Right renal cortex interstitium (tissue), 3 donors: ENCODE measurements around the gene KCNAB1. TPM values are rescaled to one million over a fixed set of nuclear protein-coding genes. Genes with fewer than 3 reads are reported as not detected.
"Not testable (repeated sequence)": the region's sequence is repeated elsewhere in the genome, so short reads cannot be mapped to it uniquely, and the experiment has no call there.

Source experiments
- DNase-seq, 3 donors: peaks; one replicate each; pipeline ENCODE4 v3.0.0-alpha.2; 2013; ENCODE audit warnings: low read depth in 3 of 3, low spot score in 2 of 3
- polyA plus RNA-seq, 3 donors: library from polyadenylated mRNA; unstranded; fragments of 120-200 nt; gene quantifications; one replicate each; pipeline ENCODE4 v1.2.1, GENCODE V29; 2013; ENCODE audit not compliant: insufficient read length in 3 of 3

The KCNAB1 gene
- polyA plus RNA-seq, 3 donors, result 2.9 to 3.7 (median 3.0) TPM

- no peak for DNase-seq
These were observed 137.9 kb downstream of the KCNAB1 start for GRCh38 chr3:156258301-156258700.

GRCh38 chr3:156259896-156260295 is 139.5 kb downstream of the KCNAB1 start:
- DNase-seq, result no peak

GRCh38 chr3:156260331-156260730 is 140.0 kb downstream of the KCNAB1 start:
- no peak for DNase-seq

GRCh38 chr3:156264771-156265170 is 144.4 kb downstream of the KCNAB1 start:
- no peak for DNase-seq

GRCh38 chr3:156271508-156271907 is 151.1 kb downstream of the KCNAB1 start:
- DNase-seq, result no peak

- no peak for DNase-seq
These were observed 151.8 kb downstream of the KCNAB1 start for GRCh38 chr3:156271995-156272719.

- DNase-seq, result no peak
These were observed 152.8 kb downstream of the KCNAB1 start for GRCh38 chr3:156273111-156273694.

- DNase-seq, result no peak
These were observed 154.4 kb downstream of the KCNAB1 start for GRCh38 chr3:156274791-156275190.

- DNase-seq, result not testable (repeated sequence)
These were observed 164.3 kb downstream of the KCNAB1 start for GRCh38 chr3:156284637-156285036.

- no peak for DNase-seq
These were observed 165.2 kb downstream of the KCNAB1 start for GRCh38 chr3:156285626-156286025.

GRCh38 chr3:156290924-156291271 is 170.5 kb downstream of the KCNAB1 start:
- DNase-seq, result no peak

GRCh38 chr3:156291272-156292123 is 171.1 kb downstream of the KCNAB1 start:
- DNase-seq, result no peak

- DNase-seq, result no peak
These were observed 173.2 kb downstream of the KCNAB1 start for GRCh38 chr3:156293566-156293965.

- no peak for DNase-seq
These were observed 177.2 kb downstream of the KCNAB1 start for GRCh38 chr3:156297582-156297981.

GRCh38 chr3:156298014-156298413 is 177.6 kb downstream of the KCNAB1 start:
- DNase-seq, result no peak

- no peak for DNase-seq
These were observed 178.6 kb downstream of the KCNAB1 start for GRCh38 chr3:156298938-156299337.

- no peak for DNase-seq
These were observed 179.2 kb downstream of the KCNAB1 start for GRCh38 chr3:156299569-156299968.

- no peak for DNase-seq
These were observed 180.0 kb downstream of the KCNAB1 start for GRCh38 chr3:156300371-156300770.

- DNase-seq, result no peak
These were observed 180.8 kb downstream of the KCNAB1 start for GRCh38 chr3:156300929-156301840.

- no peak for DNase-seq
These were observed 182.8 kb downstream of the KCNAB1 start for GRCh38 chr3:156303001-156303707.
